Dedifferentiated amniotic fluid mesenchymal stem cell (primary cell): ENCODE measurements around the gene FRMD5.
"Not testable (repeated sequence)": the region's sequence is repeated elsewhere in the genome, so short reads cannot be mapped to it uniquely, and the experiment has no call there.

Experiments
- DNase-seq: peaks from one replicate; pipeline ENCODE4 v3.0.0-alpha.2; 2016; ENCODE audit errors: extremely low spot score

Gene FRMD5

GRCh38 chr15:44033894-44034293, 161.2 kb downstream of the FRMD5 start:
- peak; percentile 32 for DNase-seq

GRCh38 chr15:44032820-44033219, 162.3 kb downstream of the FRMD5 start:
- DNase-seq: not testable (repeated sequence)

- no peak for DNase-seq
Measured at GRCh38 chr15:44029940-44030568, 165.0 kb downstream of the FRMD5 start.

GRCh38 chr15:44029003-44029402, 166.1 kb downstream of the FRMD5 start:
- no peak for DNase-seq

- no peak for DNase-seq
Measured at GRCh38 chr15:44028349-44028748, 166.7 kb downstream of the FRMD5 start.

- no peak for DNase-seq
Measured at GRCh38 chr15:44024155-44024554, 170.9 kb downstream of the FRMD5 start.

- no peak for DNase-seq
Measured at GRCh38 chr15:44023176-44023575, 171.9 kb downstream of the FRMD5 start.

GRCh38 chr15:44018151-44018550, 176.9 kb downstream of the FRMD5 start:
- DNase-seq: no peak

- DNase-seq: no peak
Measured at GRCh38 chr15:44015545-44016305, 179.3 kb downstream of the FRMD5 start.

GRCh38 chr15:44011238-44011854, 183.7 kb downstream of the FRMD5 start:
- DNase-seq: no peak

- no peak for DNase-seq
Measured at GRCh38 chr15:44010089-44010488, 185.0 kb downstream of the FRMD5 start.

- no peak for DNase-seq
Measured at GRCh38 chr15:44009038-44009437, 186.0 kb downstream of the FRMD5 start.

- DNase-seq: not testable (repeated sequence)
Measured at GRCh38 chr15:44000248-44000647, 194.8 kb downstream of the FRMD5 start.

- DNase-seq: no peak
Measured at GRCh38 chr15:43998607-43999006, 196.5 kb downstream of the FRMD5 start.

GRCh38 chr15:43991206-43991605, 203.9 kb downstream of the FRMD5 start:
- DNase-seq: no peak

GRCh38 chr15:43989938-43990337, 205.1 kb downstream of the FRMD5 start:
- DNase-seq: no peak

GRCh38 chr15:43988900-43989299, 206.2 kb downstream of the FRMD5 start:
- DNase-seq: no peak

- no peak for DNase-seq
Measured at GRCh38 chr15:43987924-43988323, 207.1 kb downstream of the FRMD5 start.

GRCh38 chr15:43985976-43986680, 208.9 kb downstream of the FRMD5 start:
- no peak for DNase-seq

- DNase-seq: no peak
Measured at GRCh38 chr15:43981576-43981975, 213.5 kb downstream of the FRMD5 start.

GRCh38 chr15:43977072-43977884, 217.8 kb downstream of the FRMD5 start:
- DNase-seq: no peak

- no peak for DNase-seq
Measured at GRCh38 chr15:43975770-43976169, 219.3 kb downstream of the FRMD5 start.
